GM10847 (cell line): Measurements from ENCODE around the gene C9orf152.

Experiments used
- POLR2A ChIP-seq: IDR thresholded peaks from 2 replicates; pipeline ENCODE4 v1.6.1; 2011; ENCODE audit not compliant: insufficient read length; ENCODE audit errors: extremely low read depth

C9orf152 gene

GRCh38 chr9:110228321-110228720 lies 20.4 kb upstream of the C9orf152 start:
- TF ChIP-seq POLR2A = no peak

- no peak for TF ChIP-seq POLR2A
Observed at GRCh38 chr9:110224583-110224982, 16.6 kb upstream of the C9orf152 start.

- no peak for TF ChIP-seq POLR2A
Observed at GRCh38 chr9:110220809-110221208, 12.8 kb upstream of the C9orf152 start.

GRCh38 chr9:110217656-110218099 lies 9.7 kb upstream of the C9orf152 start:
- no peak for TF ChIP-seq POLR2A

GRCh38 chr9:110214586-110215355 lies 6.8 kb upstream of the C9orf152 start:
- no peak for TF ChIP-seq POLR2A

- TF ChIP-seq POLR2A = no peak
Observed at GRCh38 chr9:110214090-110214489, 6.1 kb upstream of the C9orf152 start.

GRCh38 chr9:110213413-110214044 lies 5.6 kb upstream of the C9orf152 start:
- no peak for TF ChIP-seq POLR2A

- no peak for TF ChIP-seq POLR2A
Observed at GRCh38 chr9:110207071-110207641, 803 bp downstream of the C9orf152 start.

- no peak for TF ChIP-seq POLR2A
Observed at GRCh38 chr9:110206389-110206788, 1.6 kb downstream of the C9orf152 start.

- no peak for TF ChIP-seq POLR2A
Observed at GRCh38 chr9:110202232-110202631, 5.7 kb downstream of the C9orf152 start.

- TF ChIP-seq POLR2A = no peak
Observed at GRCh38 chr9:110199643-110200042, 8.3 kb downstream of the C9orf152 start.

- TF ChIP-seq POLR2A = no peak
Observed at GRCh38 chr9:110198357-110198756, 9.6 kb downstream of the C9orf152 start.

- no peak for TF ChIP-seq POLR2A
Observed at GRCh38 chr9:110197330-110198187, 10.4 kb downstream of the C9orf152 start.

- no peak for TF ChIP-seq POLR2A
Observed at GRCh38 chr9:110192531-110193261, 15.3 kb downstream of the C9orf152 start.

- TF ChIP-seq POLR2A = no peak
Observed at GRCh38 chr9:110191615-110192014, 16.3 kb downstream of the C9orf152 start.
